Brain microvascular endothelial cell (primary cell): ENCODE results near the gene AK5.

Experiments
- DNase-seq: peaks from one replicate; pipeline ENCODE4 v3.0.0-alpha.2; 2020
- H3K27ac ChIP-seq: fragments of 250-450 bp; sonication (Bioruptor Pico); 2 replicates; pipeline ENCODE4 v1.5.1; 2020; ENCODE audit warnings: mild to moderate bottlenecking, moderate library complexity
- H3K27me3 ChIP-seq: fragments of 250-450 bp; sonication (Bioruptor Pico); replicated peaks from 2 replicates; pipeline ENCODE4 v1.5.1; 2020; ENCODE audit warnings: mild to moderate bottlenecking
- H3K36me3 ChIP-seq: fragments of 250-450 bp; sonication (Bioruptor Pico); replicated peaks from 2 replicates; pipeline ENCODE4 v1.5.1; 2020; ENCODE audit warnings: mild to moderate bottlenecking
- H3K4me3 ChIP-seq: 2 replicates; pipeline ENCODE4 v1.5.1; 2011; ENCODE audit warnings: low read depth, mild to moderate bottlenecking, control low read depth, low read length, moderate library complexity
- in situ Hi-C: cut with HindIII; loops from 2 replicates; pipeline ENCODE4 v1.10.0; 2017; ENCODE audit warnings: low sequenced_read_pairs, low pct_ligation_motif_present
- TF ChIP-seq, protein P1 (sequence below): IDR thresholded peaks from 2 replicates; pipeline ENCODE4 v1.5.1; 2011; ENCODE audit warnings: low read depth, mild to moderate bottlenecking, moderate library complexity, low read length, control low read depth, inconsistent platforms; ENCODE audit errors: missing control alignments

The AK5 gene

DNA sequence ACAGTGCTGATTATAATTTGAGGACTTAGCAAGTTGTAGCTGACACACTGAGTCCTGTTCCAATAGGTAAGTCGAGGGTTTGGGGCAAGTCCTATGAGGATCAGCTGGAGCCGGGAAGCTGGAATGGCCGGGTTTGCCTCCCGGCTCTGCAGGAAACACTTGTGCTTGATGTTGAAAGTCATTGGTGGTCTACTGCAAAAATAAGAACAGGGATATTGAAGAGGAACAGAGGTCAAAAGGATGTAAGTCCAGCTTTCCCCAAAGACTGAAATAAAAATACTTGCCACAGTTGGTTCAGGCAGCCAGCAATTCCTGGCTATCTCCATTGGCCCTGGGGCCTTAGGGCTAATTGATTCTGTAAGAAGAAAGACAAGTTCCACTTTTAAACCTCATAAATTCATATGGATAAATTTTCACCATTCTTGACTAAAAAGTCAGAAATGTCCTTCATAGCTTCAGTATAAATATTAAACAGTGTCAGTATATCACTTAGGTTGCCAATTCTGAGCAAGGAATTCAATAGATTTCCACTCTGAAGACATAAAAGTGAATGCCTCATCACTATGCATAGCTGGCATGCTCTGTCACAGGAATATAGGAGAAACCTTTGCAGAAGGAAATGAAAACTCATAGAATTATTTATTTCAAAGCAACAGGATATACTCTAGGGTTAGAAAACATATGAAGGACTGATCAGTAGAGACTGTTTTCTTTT lies 165.2 kb downstream of the AK5 start:
- no peaks in the 10 kb centered on the region for H3K36me3 ChIP-seq
- DNase-seq: no peak
- TF ChIP-seq, protein P1, sequence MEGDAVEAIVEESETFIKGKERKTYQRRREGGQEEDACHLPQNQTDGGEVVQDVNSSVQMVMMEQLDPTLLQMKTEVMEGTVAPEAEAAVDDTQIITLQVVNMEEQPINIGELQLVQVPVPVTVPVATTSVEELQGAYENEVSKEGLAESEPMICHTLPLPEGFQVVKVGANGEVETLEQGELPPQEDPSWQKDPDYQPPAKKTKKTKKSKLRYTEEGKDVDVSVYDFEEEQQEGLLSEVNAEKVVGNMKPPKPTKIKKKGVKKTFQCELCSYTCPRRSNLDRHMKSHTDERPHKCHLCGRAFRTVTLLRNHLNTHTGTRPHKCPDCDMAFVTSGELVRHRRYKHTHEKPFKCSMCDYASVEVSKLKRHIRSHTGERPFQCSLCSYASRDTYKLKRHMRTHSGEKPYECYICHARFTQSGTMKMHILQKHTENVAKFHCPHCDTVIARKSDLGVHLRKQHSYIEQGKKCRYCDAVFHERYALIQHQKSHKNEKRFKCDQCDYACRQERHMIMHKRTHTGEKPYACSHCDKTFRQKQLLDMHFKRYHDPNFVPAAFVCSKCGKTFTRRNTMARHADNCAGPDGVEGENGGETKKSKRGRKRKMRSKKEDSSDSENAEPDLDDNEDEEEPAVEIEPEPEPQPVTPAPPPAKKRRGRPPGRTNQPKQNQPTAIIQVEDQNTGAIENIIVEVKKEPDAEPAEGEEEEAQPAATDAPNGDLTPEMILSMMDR: no peak
- in situ Hi-C loops: no loop called here
- no peaks in the 10 kb centered on the region for H3K27me3 ChIP-seq
- H3K27ac ChIP-seq: no peak overlapping the region
- no peak overlapping the region for H3K4me3 ChIP-seq

DNA sequence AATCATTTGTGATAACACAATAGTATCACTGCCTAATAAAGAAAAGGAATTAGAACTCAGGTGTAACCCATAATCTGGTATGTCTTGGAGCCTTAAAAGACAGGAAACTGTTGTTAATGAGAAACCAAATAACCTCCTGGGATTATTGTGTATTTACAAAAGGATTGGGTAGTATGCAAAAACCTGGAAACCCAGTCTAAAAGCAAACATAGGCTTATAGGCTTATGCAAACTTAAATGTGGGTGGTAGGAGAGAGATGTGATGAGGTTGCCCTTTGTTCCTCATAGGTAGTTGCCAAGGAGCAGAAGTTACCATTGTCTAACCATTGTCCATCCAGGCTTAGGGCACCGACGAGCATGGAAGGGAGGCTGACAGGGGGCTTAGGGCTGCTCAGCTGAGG lies 165.8 kb downstream of the AK5 start:
- H3K4me3 ChIP-seq: no peak overlapping the region
- H3K27ac ChIP-seq: no peak overlapping the region
- in situ Hi-C loops: no loop called here
- no peaks in the 10 kb centered on the region for H3K36me3 ChIP-seq
- no peaks in the 10 kb centered on the region for H3K27me3 ChIP-seq
- DNase-seq: no peak
- TF ChIP-seq, protein P1: no peak

DNA sequence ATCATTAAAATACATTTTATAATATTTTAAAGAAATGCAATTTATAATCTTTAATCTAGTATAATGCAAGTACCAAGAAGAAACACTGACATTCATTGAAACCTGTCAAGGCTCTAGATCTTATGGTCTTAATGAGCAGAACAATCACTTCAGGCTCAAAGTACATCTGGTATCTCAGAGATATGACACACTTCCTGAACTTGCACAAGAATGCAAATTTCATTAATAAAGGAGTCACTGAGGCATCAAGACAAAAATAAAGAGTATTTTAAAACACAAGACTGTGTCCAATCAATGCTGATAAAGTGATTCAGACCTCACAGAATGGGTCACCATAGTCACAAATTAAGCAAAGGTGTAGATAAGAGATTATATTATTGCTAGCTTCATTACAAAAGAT lies 178.1 kb downstream of the AK5 start:
- H3K4me3 ChIP-seq: no peak overlapping the region
- no peaks in the 10 kb centered on the region for H3K27me3 ChIP-seq
- no peaks in the 10 kb centered on the region for H3K36me3 ChIP-seq
- no peak for DNase-seq
- no peak overlapping the region for H3K27ac ChIP-seq
- in situ Hi-C loops: no loop called here
- TF ChIP-seq, protein P1: no peak

DNA sequence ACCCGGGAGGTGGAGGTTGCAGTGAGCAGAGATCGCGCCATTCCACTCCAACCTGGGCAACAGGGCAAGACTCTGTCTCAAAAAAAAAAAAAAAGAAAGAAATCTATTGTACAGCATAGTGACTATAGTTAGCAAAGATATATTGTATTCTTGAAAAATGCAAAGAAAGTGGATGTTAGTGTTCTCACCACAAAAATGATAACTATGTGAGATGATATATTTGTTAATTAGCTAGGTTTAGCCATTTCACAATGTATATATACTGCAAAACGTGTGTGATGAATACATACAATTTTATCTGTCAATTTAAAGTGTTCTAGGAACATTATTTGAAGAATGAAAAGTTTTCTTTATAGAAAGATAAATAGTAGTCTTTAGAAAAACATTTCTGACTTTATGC lies 179.9 kb downstream of the AK5 start:
- Histone ChIP-seq H3K27me3 (no peaks in the 10 kb centered on the region), H3K36me3 (no peaks in the 10 kb centered on the region), H3K27ac (no peak overlapping the region), H3K4me3 (no peak overlapping the region)
- TF ChIP-seq, protein P1: no peak
- in situ Hi-C loops: no loop called here
- DNase-seq: no peak

DNA sequence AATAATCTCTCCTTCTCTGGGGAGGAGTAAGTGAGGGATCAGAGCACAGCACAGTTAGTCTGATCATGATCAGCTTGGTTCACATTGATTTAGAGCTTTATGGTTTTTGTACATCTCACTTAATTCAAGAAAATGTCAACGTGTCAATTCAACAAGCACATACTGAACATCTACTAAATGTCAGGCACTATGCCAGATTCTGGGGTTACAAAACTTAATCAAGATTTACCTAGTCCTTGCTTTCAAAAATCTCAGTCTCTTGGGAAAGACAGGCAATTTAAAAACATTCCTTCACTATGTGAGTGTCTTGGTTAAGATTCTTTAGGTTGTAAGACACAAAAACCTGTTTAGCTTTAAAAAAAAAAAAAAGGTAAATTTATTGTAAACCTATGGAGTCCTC lies 181.4 kb downstream of the AK5 start:
- Histone ChIP-seq H3K36me3 (no peaks in the 10 kb centered on the region), H3K27ac (no peak overlapping the region), H3K4me3 (no peak overlapping the region), H3K27me3 (no peaks in the 10 kb centered on the region)
- DNase-seq: no peak
- in situ Hi-C loops: no loop called here
- TF ChIP-seq, protein P1: no peak

DNA sequence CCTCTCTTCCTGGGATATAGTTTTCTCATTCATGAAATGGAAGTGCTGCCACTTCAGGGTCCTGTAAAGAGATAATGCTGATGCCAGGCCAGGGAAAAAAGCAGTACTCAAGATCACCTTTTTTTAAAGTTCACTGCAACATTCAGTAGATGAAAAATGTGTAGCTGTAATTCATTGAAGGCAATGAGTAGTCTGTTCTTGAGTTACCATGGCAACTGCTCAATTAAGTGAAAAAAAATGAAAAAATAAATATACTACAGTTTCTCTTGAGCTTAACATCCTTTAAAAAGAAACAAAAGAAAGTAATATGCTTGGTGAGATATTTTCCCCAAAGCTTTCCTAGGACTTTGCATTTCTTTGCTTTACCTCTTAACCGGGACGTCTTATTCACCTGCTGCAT lies 183.3 kb downstream of the AK5 start:
- DNase-seq: no peak
- TF ChIP-seq, protein P1: no peak
- in situ Hi-C loops: no loop called here
- H3K36me3 ChIP-seq: no peaks in the 10 kb centered on the region
- H3K4me3 ChIP-seq: no peak overlapping the region
- H3K27ac ChIP-seq: no peak overlapping the region
- no peaks in the 10 kb centered on the region for H3K27me3 ChIP-seq
